Activated T-cell treated with anti-CD3 and anti-CD28 coated beads, Interleukin-2, amount 50 U/mL, for 48 hours (primary cell): ENCODE results near the gene LCN6.
A peak's percentile ranks its signal among the peaks of the same experiment; 100 is the strongest.
"Not testable (repeated sequence)": the region's sequence is repeated elsewhere in the genome, so short reads cannot be mapped to it uniquely, and the experiment has no call there.

ENCODE experiments used
- DNase-seq, 2 experiments: peaks; one replicate each; pipeline ENCODE4 v3.0.0-alpha.2; 2020

LCN6 gene

GRCh38 chr9:136704741-136705140, 43.6 kb downstream of the LCN6 start:
- not testable (repeated sequence) for DNase-seq

DNA sequence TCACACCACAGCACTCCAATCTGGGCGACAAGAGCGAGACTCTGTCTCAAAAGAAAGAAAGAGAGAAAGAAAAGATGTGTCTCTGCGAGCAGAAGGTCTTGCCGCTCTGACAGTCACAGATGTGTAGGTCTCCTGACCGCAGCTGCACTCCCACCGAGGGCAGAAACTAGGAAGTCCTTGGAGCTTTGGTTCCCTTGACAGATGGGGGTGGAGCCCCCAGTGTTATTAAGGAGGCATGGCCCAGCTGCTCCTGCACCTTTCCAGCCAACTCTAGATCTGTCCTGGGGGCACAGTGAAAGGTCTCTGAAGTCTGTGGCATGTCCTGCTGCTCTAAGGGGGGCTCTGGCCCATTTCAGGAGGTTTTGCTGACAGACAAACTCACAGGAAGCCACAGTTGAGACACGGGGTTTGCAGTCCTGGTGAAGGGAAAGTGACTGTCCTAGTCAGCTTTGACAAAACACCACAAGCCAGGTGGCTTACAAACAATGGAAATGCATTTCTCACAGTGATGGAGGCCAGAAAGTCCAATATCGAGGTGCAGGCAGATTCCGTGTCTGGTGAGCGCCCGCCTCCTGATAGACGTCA, 45.0 kb downstream of the LCN6 start:
- DNase-seq: no peak

DNA sequence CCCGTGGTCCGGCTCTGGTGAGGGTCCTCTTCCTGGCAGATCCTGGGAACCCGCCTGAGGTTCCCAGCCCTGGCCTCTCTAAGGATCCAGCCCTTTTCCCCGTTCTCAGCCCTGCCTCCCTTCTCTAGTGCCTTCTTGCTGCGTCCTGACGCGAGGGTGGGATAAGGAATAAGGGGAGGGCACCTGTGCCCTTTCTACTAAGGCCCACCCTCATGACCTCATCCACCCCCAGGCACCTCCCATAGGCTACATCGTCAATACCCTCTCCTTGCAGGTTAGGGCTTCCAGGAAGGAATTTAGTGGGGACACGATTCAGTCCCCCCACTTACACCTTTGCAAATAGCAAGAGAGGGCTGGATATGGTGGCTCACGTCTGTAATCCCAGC, 46.7 kb downstream of the LCN6 start:
- no peak for DNase-seq

DNA sequence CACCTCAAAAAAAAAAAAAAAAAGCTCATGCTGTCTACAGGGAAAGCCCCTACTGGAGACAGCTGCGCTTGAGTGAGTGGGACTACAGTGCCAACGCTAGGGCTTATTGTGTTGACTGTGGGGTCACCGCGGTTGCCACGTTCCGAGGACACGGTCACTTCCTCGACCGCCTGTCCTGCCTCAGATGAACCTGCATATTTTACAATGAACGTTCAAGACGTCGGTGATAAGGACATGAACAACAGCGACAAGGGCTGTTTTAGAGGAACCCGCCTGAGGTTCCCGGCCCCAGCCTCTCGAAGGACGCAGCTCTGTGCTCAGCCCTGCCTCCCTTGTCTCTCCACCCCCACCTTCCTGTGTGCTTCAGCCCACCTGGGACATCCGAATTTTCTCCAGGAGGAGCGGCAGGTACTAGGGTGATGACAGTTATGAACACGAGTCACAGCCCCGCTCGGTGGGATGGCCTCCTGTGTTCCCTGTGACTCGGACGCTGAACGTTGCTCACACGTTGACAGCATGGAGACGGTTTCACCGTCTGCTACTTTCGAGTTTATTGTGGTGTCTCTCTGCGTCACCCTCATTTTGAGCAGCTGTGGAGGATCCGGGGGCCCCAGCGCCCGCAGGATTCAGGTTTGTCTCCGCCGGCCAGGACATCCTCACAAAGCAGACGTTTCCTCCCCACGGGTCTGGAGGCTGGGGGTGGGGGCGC, 47.2 kb downstream of the LCN6 start:
- peak; percentile 86 for DNase-seq

DNA sequence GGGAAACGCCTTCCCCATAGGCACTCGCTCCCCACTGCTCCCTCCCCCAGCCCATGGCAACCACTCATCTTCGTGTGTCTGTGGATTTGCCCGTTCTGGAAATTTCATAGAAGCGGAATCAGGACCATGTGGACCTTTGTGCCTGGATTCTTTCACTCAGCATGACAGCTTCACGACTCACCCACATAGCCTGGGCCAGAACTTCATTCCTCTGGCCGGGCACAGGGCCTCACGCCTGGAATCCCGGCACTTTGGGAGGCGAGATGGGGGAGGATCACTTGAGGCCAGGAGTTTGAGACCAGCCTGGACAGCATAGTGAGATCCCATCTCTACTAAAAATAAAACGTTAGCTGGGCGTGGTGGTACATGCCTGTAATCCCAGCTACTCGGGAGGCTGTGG, 48.0 kb downstream of the LCN6 start:
- DNase-seq: no peak

DNA sequence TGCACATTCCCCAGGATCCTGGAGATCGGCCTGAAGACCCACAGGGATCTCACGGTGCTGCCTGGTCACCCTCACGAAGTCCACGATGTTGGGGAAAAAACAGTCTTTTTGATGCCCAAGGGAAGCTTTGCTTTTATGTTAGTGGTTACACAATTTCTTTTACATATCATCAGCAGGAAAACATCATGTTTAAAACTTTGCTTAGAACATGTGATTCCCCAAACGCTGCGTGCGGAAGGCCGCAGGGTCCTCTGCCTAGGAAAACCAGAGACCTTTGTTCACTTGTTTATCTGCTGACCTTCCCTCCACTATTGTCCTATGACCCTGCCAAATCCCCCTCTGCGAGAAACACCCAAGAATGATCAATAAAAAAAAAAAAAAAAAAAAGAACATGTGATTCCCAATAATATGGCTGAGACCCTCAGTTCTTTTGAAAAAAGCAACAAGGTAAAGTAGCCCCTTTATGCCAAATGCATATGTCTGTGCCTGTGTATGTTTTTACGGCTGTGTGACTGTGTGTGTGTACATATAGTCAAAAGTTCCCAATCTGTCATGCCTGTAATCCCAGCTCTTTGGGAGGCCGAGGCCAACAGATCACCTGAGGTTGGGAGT, 49.6 kb downstream of the LCN6 start:
- DNase-seq: no peak

DNA sequence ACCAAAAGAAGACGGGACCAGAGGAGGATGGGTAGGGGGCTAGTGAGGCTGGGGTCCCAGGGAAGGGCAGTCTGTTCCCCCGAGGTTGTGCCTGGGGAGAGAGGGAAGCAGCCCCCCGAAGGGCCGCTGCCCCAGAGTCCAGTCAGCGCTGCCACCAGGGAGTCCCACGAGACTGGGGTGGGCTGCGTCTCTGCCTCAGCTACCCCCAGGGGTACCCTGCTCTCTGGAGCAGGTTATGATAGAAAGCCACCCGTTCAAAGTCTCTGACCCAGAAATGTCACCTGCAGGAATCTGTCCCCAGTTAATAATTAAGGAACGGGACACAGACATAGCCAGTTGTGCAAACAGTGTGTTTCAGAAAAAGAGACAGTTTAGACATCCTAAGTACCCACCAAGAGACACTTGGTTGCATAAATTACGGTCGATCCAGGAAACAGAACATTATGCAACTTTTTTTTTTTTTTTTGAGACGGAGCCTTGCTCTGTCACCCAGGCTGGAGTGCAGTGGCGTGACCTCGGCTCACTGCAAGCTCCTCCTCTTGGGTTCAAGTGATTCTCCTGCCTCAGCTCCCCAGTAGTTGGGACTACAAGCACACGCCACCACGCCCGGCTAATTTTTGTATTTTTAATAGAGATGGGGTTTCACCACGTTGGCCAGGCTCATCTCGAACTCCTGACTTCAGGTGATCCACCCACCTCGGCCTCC, 50.4 kb downstream of the LCN6 start:
- DNase-seq: no peak

- DNase-seq: no peak
Observed at GRCh38 chr9:136697146-136697820, 51.0 kb downstream of the LCN6 start.

GRCh38 chr9:136696502-136696901, 51.8 kb downstream of the LCN6 start:
- no peak for DNase-seq

GRCh38 chr9:136695955-136696354, 52.4 kb downstream of the LCN6 start:
- no peak for DNase-seq

DNA sequence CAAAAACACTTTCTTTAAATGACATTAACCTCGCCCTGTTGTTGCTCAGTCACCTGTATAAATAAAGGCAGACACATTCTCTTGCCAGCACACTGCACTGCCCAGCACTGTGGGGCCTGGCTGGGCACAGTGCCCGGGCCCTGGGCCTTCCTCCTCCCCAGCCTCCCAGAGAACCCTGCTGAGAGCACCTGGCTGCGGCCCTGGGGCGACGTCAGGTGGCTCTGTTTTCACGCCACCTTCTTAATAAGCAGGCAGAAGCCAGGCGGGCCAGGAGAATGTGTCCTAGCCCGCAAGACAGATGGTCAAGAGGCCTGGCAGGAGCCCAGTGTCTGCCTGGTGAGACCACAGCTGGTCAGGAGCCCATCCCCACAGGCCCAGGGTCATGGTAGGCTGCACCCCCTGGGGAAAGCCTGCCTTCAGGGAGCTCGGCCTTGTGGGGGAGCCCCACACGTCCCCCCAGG, 52.9 kb downstream of the LCN6 start:
- DNase-seq: no peak

DNA sequence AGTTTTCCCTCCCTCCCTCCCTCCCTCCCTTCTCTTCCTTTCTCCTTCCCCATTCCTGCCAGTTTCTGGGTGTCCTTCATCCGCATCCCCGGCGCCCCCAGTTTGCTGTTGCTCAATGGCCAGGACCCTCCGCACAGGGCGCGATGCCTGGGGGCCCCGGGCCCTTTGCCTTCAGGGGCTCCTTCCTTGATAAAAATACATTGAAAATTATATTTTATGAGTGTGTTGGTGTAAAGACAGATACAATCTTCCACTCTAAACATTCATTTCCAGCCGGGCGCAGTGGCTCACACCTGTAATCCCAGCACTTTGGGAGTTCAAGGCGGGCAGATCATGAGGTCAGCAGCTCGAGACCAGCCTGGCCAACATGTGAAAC, 53.5 kb downstream of the LCN6 start:
- no peak for DNase-seq

- peak; percentile 59 to 66 for DNase-seq
Observed at GRCh38 chr9:136694163-136694871, 54.0 kb downstream of the LCN6 start.
